Lung (tissue), 12 donors: ENCODE data around the gene LIMK1. TPM values are rescaled to one million over a fixed set of nuclear protein-coding genes. Genes with fewer than 3 reads are reported as not detected.
"Not testable (repeated sequence)": the region's sequence is repeated elsewhere in the genome, so short reads cannot be mapped to it uniquely, and the experiment has no call there.

ENCODE experiments used
- ATAC-seq: fragments of 200-7000 bp; cut with Tn5 transposase; one replicate; pipeline ENCODE4 v1.9.1; 2020; ENCODE audit warnings: moderate number of reproducible peaks; ENCODE audit not compliant: insufficient read depth, low FRiP score
- DNase-seq, 3 donors: peaks; one replicate each; pipeline ENCODE4 v3.0.0-alpha.2; 2013 to 2017
- H3K27ac ChIP-seq, 2 donors: one replicate each; pipeline ENCODE4 v1.5.1; 2013; ENCODE audit warnings: mild to moderate bottlenecking in 2 of 2, moderate library complexity in 2 of 2, control low read depth in 1 of 2, inconsistent platforms in 1 of 2, low read depth in 1 of 2, low read length in 1 of 2
- H3K27me3 ChIP-seq, 3 donors: one replicate each; pipeline ENCODE4 v1.5.1; 2013; ENCODE audit warnings: low read length in 2 of 3; ENCODE audit not compliant: control insufficient read depth in 3 of 3, insufficient read depth in 3 of 3
- H3K36me3 ChIP-seq, 4 donors: one replicate each; pipeline ENCODE4 v1.5.1; 2013; ENCODE audit warnings: low read length in 4 of 4, mild to moderate bottlenecking in 1 of 4, moderate library complexity in 1 of 4; ENCODE audit not compliant: control insufficient read depth in 4 of 4, insufficient read depth in 4 of 4
- H3K4me1 ChIP-seq, 5 donors: one replicate each; pipeline ENCODE4 v1.5.1; 2013; ENCODE audit warnings: low read length in 5 of 5, mild to moderate bottlenecking in 2 of 5, moderate library complexity in 1 of 5; ENCODE audit not compliant: control insufficient read depth in 5 of 5, insufficient read depth in 5 of 5
- H3K4me3 ChIP-seq: one replicate; pipeline ENCODE4 v1.5.1; 2013; ENCODE audit warnings: mild to moderate bottlenecking, control low read depth, moderate library complexity
- H3K9ac ChIP-seq, 2 donors: one replicate each; pipeline ENCODE4 v1.5.1; 2013; ENCODE audit warnings: low read length in 2 of 2, control low read depth in 1 of 2; ENCODE audit not compliant: insufficient read depth in 1 of 2
- H3K9me3 ChIP-seq, 4 donors: one replicate each; pipeline ENCODE4 v1.5.1; 2013; ENCODE audit warnings: low read length in 3 of 4, mild to moderate bottlenecking in 1 of 4, moderate library complexity in 1 of 4; ENCODE audit not compliant: control insufficient read depth in 4 of 4, insufficient read depth in 3 of 4
- CTCF ChIP-seq: IDR thresholded peaks from 2 replicates; pipeline ENCODE4 v1.5.1; 2012; ENCODE audit warnings: mild to moderate bottlenecking; ENCODE audit errors: control extremely low read depth, extremely low read depth
- WGBS, 2 donors: extraction: QIAGEN DNeasy Blood & Tissue Kit; methylation state at CpG; one replicate each; pipeline ENCODE4 v1.1.7; 2013; 5-methylcytosine and 5-hydroxymethylcytosine counted together
- polyA plus RNA-seq, 2 donors: library from polyadenylated mRNA; stranded (reverse); fragments of 200-250 nt; gene quantifications; one replicate each; pipeline ENCODE4 v1.2.1, GENCODE V29; 2013
- total RNA-seq, 2 donors: library from RNA; depleted of rRNA in 1 of 2; stranded (reverse); fragments of >200 nt in 1 of 2; gene quantifications; one replicate each; pipeline ENCODE4 v1.2.1, GENCODE V29; 2014 to 2021
- donor health status: control.
- donor health status: control.
- donor health status: Bipolar disorder and iron deficiency.
- donor health status: healthy.
- donor health status: DM: yes; HTN: yes; CAD: no.

Gene LIMK1
- total and polyA plus RNA-seq, 4 donors: 11.2 to 41.0 (median 17.3) TPM

DNA sequence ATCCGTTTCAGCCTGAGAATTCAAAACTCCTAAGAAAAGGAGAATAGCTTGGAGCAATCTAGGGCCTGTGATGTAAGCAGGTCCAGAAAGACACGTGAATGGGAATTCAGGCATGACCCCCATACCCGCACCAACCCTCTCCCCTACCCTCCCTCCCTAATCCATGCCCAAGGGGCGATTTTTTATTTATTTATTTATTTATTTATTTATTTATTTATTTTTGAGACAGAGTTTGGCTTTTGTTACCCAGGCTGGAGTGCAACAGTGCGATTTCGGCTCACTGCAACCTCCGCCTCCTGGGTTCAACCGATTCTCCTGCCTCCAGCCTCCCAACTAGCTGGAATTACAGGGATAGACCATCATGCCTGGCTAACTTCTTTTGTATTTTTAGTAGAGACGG is 74.0 kb downstream of the LIMK1 start:
- Histone ChIP-seq H3K27ac (no peak overlapping the region), H3K4me1 (no peaks in the 10 kb centered on the region), H3K9ac (no peak overlapping the region), H3K4me3 (no peak overlapping the region), H3K9me3 (no peaks in the 10 kb centered on the region), H3K27me3 (no peaks in the 10 kb centered on the region), H3K36me3 (no peaks in the 10 kb centered on the region)
- WGBS, 2 donors: 90 to 97% methylated on average over 9 of the region's 9 CpGs
- ATAC-seq (no peak), DNase-seq (no peak)
- TF ChIP-seq CTCF: no peak

- ATAC-seq: no peak
- TF ChIP-seq CTCF: no peak
- Histone ChIP-seq H3K4me3 (no peak overlapping the region), H3K27ac (no peak overlapping the region), H3K4me1 (no peaks in the 10 kb centered on the region), H3K9ac (no peak overlapping the region), H3K36me3 (no peaks in the 10 kb centered on the region), H3K27me3 (no peaks in the 10 kb centered on the region), H3K9me3 (no peaks in the 10 kb centered on the region)
- 33 to 36% methylated on average over 7 of the region's 7 CpGs for WGBS, 2 donors
- peak; percentile 32 to 70 (median 54) for DNase-seq
Observed at GRCh38 chr7:74164985-74165456, 81.4 kb downstream of the LIMK1 start.

DNA sequence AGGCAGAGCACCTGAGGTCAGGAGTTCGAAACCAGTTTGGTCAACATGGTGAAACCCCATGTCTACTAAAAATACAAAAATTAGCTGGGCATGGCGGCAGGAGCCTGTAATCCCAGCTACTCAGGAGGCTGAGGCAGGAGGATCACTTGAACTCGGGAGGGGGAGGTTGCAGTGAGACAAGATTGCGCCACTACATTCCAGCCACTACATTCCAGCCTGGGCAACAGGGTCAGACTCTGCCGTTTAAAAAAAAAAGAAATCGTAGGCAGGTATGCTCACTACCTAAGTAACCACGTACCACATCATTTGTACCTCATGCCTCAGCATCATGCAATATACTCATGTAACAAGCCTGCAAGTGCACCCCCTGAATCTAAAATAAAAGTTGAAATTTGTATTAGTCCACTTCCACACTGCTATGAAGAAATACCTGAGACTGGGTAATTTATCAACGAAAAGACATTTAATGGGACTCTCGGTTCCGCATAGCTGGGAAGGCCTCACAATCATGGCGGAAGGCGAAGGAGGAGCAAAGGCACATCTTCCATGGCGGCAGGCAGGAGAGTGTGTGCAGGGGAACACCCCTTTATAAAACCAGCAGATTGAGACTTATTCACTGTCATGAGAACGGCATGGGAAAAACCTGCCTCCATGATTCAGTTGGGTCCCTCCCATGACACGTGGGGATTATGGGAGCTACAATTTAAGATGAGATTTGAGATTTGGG is 82.4 kb downstream of the LIMK1 start:
- Histone ChIP-seq H3K4me1 (no peaks in the 10 kb centered on the region), H3K9me3 (no peaks in the 10 kb centered on the region), H3K4me3 (no peak overlapping the region), H3K36me3 (no peaks in the 10 kb centered on the region), H3K9ac (no peak overlapping the region), H3K27ac (no peak overlapping the region), H3K27me3 (no peaks in the 10 kb centered on the region)
- no peak for ATAC-seq
- 92 to 98% methylated on average over 15 of the region's 15 CpGs for WGBS, 2 donors
- no peak for DNase-seq
- no peak for TF ChIP-seq CTCF

GRCh38 chr7:74167324-74167723 is 83.7 kb downstream of the LIMK1 start:
- 90% methylated on average over 6 of the region's 6 CpGs for WGBS, 2 donors
- not testable (repeated sequence) for H3K9ac ChIP-seq, ATAC-seq, DNase-seq, H3K27me3 ChIP-seq, H3K4me1 ChIP-seq, H3K9me3 ChIP-seq, H3K36me3 ChIP-seq, H3K27ac ChIP-seq, H3K4me3 ChIP-seq

Other genes starting within 250 kb of the LIMK1 start
- 10 to 100 TPM in 1 of 2 donors, 1 to 10 TPM in 1; 6.3 to 22.1 TPM for gene METTL27, start 241.3 kb upstream of the LIMK1 start, total RNA-seq
- 1 to 10 TPM; 2.3 to 3.9 TPM for gene METTL27, start 241.3 kb upstream of the LIMK1 start, polyA plus RNA-seq
- gene TMEM270, start 222.6 kb upstream of the LIMK1 start, total RNA-seq: 1 to 10 TPM in 1 of 2 donors, not detected in 1; 1.1 TPM
- under 1 TPM; 0.19 to 0.20 TPM for gene TMEM270, start 222.6 kb upstream of the LIMK1 start, polyA plus RNA-seq
- 100 to 1,000 TPM; 149 to 274 TPM for gene ELN, start 55.6 kb upstream of the LIMK1 start, total RNA-seq
- gene ELN, start 55.6 kb upstream of the LIMK1 start, polyA plus RNA-seq: 10 to 100 TPM; 60.4 to 99.5 TPM
- gene EIF4H, start 90.6 kb downstream of the LIMK1 start, total RNA-seq: 100 to 1,000 TPM; 228 to 250 TPM
- 100 to 1,000 TPM; 125 to 217 TPM for gene EIF4H, start 90.6 kb downstream of the LIMK1 start, polyA plus RNA-seq
- 10 to 100 TPM; 11.2 to 37.9 TPM for gene LAT2, start 126.2 kb downstream of the LIMK1 start, total RNA-seq
- 100 to 1,000 TPM in 1 of 2 donors, 10 to 100 TPM in 1; 19.5 to 110 TPM for gene LAT2, start 126.2 kb downstream of the LIMK1 start, polyA plus RNA-seq
- gene RFC2, start 170.6 kb downstream of the LIMK1 start, total RNA-seq: 10 to 100 TPM; 14.5 to 23.8 TPM
- 10 to 100 TPM; 20.5 to 22.0 TPM for gene RFC2, start 170.6 kb downstream of the LIMK1 start, polyA plus RNA-seq
- 10 to 100 TPM; 19.5 to 27.0 TPM for gene CLIP2, start 205.6 kb downstream of the LIMK1 start, total RNA-seq
- 10 to 100 TPM in 1 of 2 donors, 1 to 10 TPM in 1; 7.9 to 10.3 TPM for gene CLIP2, start 205.6 kb downstream of the LIMK1 start, polyA plus RNA-seq